ENCODE measurements around the gene MDH1B.

Gene MDH1B

DNA sequence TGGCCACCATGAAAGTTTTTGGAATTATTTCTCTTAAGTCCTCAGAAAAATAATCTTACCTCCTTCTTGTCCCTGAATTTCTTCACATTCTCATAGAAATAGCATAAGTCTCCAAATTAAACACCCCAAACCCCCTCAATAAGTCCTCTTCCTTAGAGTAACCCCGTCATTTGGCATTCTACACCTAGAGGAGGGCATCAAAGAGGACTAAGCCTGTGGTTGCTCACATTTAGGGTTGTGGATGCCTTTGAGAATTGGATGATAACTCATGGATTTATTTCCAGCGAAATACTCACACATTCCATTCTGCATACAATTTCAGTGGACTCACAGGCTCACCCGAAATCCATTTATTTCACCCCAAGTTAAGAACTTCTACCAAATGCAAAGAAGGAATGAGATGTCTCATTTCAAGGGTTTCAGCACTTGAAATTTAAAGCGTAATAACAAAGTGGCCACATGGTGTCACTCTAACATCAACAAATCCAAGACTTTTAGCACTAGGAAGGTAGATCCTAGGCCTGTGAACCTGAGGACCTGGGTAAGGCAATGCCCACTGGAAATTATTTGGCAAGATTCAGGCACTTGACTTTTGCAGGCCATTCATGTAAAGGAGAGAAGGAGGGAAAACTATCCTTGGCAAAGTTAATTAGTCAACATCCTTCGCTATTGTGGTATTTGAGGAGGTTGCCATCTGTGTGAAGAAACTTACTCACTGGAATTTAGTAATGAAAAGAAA lies 71.6 kb downstream of the MDH1B start:
- DNase-seq = peak; percentile 20

GRCh38 chr2:206692971-206693370 lies 72.2 kb downstream of the MDH1B start:
- no peak for DNase-seq

DNA sequence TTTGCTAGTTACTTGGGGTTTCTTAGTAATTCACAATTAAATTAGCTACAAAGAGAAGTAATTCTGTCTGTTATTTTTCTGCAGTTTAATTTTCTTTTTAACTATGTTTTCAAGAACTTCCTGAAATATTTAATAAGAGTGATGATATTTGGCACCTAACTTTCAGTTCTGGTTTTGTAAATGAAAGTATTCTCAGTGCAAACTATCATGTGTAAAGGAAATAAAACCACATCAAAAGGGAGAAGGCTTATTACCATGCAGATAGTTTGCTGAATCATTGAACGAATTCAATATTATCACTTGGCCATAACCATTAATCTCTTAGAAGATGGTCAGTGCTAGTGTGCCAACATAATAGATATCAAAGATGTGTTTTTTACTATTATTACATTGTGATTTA lies 76.1 kb downstream of the MDH1B start:
- no peak for DNase-seq

GRCh38 chr2:206688453-206688852 lies 76.7 kb downstream of the MDH1B start:
- DNase-seq = no peak

Measured in KG1 (cell line).